ENCODE data around the gene PRICKLE1.

PRICKLE1 gene

GRCh38 chr12:42589465-42590329 is at the start of gene PRICKLE1:
Gene PRICKLE1, minus strand, starts transcription at chr12:42589746. Its CDS starts 117,230 bp downstream, at chr12:42472516.
- no peak for DNase-seq (ENCODE audit: low read depth)

- DNase-seq (ENCODE audit: low read depth) = no peak
These were observed 49.2 kb upstream of the PRICKLE1 start for GRCh38 chr12:42638697-42639096.

GRCh38 chr12:42638011-42638410 is 48.5 kb upstream of the PRICKLE1 start:
- DNase-seq (ENCODE audit: low read depth) = no peak

GRCh38 chr12:42636993-42637392 is 47.4 kb upstream of the PRICKLE1 start:
- DNase-seq (ENCODE audit: low read depth) = no peak

GRCh38 chr12:42633594-42633993 is 44.0 kb upstream of the PRICKLE1 start:
- DNase-seq (ENCODE audit: low read depth) = no peak

GRCh38 chr12:42631513-42631912 is 42.0 kb upstream of the PRICKLE1 start:
- DNase-seq (ENCODE audit: low read depth) = no peak

- no peak for DNase-seq (ENCODE audit: low read depth)
These were observed 40.8 kb upstream of the PRICKLE1 start for GRCh38 chr12:42630314-42630713.

- DNase-seq (ENCODE audit: low read depth) = no peak
These were observed 37.6 kb upstream of the PRICKLE1 start for GRCh38 chr12:42627151-42627550.

GRCh38 chr12:42625611-42626010 is 36.1 kb upstream of the PRICKLE1 start:
- no peak for DNase-seq (ENCODE audit: low read depth)

- no peak for DNase-seq (ENCODE audit: low read depth)
These were observed 28.1 kb upstream of the PRICKLE1 start for GRCh38 chr12:42617622-42618021.

GRCh38 chr12:42615006-42615405 is 25.5 kb upstream of the PRICKLE1 start:
- DNase-seq (ENCODE audit: low read depth) = no peak

- no peak for DNase-seq (ENCODE audit: low read depth)
These were observed 22.7 kb upstream of the PRICKLE1 start for GRCh38 chr12:42612231-42612613.

GRCh38 chr12:42611571-42612230 is 22.2 kb upstream of the PRICKLE1 start:
- no peak for DNase-seq (ENCODE audit: low read depth)

GRCh38 chr12:42609605-42610004 is 20.1 kb upstream of the PRICKLE1 start:
- DNase-seq (ENCODE audit: low read depth) = no peak

GRCh38 chr12:42608196-42608825 is 18.8 kb upstream of the PRICKLE1 start:
- DNase-seq (ENCODE audit: low read depth) = no peak

- DNase-seq (ENCODE audit: low read depth) = no peak
These were observed 18.1 kb upstream of the PRICKLE1 start for GRCh38 chr12:42607584-42608058.

- DNase-seq (ENCODE audit: low read depth) = no peak
These were observed 16.9 kb upstream of the PRICKLE1 start for GRCh38 chr12:42606471-42606870.

GRCh38 chr12:42605685-42606084 is 16.1 kb upstream of the PRICKLE1 start:
- no peak for DNase-seq (ENCODE audit: low read depth)

- no peak for DNase-seq (ENCODE audit: low read depth)
These were observed 13.9 kb upstream of the PRICKLE1 start for GRCh38 chr12:42603246-42603990.

GRCh38 chr12:42593874-42594273 is 4.3 kb upstream of the PRICKLE1 start:
- DNase-seq (ENCODE audit: low read depth) = no peak

GRCh38 chr12:42590330-42590934 is 886 bp upstream of the PRICKLE1 start:
- no peak for DNase-seq (ENCODE audit: low read depth)

All from HS-5 (cell line).